DMS53 treated with DMSO at 0.1 percent for 48 hours (cell line): ENCODE measurements around the gene RANBP17.

Experiments
- DNase-seq: peaks from one replicate; lab custom pipeline; 2025; ENCODE audit not compliant: unreplicated experiment; lab: John Stamatoyannopoulos, UW

RANBP17 gene

DNA sequence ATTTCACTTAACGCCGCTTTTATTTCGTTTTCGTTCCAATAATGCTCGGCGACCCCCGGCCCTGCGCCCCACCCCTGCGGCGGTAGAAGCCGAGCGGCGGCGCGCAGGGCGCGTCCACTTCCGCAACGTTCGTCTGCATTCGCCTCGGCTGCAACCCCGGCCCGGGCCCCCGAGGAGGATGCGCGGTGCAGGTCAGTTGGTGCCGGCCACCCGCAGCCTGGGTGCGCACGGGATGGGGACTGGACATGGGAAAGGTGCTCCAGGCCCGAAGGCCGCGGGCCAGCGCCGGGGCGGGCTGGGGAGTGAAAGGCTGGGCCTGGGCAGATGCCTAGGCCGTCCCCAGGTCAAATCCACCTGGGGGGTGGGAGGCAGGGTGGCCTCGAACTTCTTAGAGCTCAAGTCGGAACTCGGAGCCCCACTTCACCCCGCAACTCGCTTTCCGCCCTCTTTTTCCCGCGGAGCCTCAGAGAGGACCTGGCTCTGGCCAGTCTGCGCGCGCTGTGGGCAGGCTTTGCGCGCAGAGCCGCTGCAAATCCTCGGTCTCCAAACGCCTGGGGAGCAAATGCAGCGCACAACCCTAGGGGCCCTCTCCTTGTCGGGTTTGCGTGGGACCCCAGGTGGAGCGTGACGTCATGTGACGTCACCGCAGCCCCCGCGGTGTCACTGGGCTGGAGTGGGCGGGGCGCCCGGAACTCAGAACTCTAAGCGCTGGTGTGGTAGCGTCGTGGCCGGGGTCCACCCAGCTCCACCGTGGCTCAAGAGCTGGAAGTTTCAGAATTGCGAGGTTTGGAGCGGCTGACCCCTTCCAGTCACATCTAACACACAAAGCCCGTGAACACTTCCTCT is 450.5 kb downstream of the RANBP17 start:
- DNase-seq: peak; percentile 49

DNA sequence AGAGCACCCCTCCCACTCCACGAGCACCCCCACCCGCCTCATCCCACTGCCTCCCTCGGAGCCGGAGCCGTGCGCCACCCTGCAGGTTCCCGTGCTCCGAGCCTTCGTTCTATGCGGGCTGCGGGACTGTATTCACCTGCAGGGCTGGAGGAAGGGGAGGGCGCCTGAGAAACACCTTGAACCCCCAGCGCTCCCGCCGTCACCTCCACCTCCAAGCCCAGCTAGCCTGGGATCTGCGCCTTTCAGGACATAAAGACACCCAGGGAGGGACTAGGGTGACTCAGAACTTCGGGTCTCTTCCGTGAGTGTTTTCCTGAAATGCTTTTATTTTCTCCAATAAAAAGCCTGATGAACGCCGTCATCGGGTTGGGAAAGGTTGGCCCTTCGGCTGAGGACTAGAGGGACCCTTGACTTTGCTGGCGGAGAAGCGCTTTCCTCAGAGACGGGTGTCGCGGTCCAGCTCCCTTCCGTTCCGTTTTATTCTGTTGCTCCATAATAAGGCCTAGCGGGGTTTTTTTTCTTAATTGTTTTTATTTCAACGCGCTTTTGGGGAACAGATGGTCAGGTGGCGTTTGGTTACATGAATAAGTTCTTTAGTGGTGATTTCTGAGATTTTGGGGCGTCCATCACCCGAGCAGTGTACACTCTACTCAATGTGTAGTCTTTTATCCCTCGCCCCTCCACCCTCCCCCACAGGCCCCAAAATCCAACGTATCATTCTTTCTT is 451.8 kb downstream of the RANBP17 start:
- DNase-seq: no peak

DNA sequence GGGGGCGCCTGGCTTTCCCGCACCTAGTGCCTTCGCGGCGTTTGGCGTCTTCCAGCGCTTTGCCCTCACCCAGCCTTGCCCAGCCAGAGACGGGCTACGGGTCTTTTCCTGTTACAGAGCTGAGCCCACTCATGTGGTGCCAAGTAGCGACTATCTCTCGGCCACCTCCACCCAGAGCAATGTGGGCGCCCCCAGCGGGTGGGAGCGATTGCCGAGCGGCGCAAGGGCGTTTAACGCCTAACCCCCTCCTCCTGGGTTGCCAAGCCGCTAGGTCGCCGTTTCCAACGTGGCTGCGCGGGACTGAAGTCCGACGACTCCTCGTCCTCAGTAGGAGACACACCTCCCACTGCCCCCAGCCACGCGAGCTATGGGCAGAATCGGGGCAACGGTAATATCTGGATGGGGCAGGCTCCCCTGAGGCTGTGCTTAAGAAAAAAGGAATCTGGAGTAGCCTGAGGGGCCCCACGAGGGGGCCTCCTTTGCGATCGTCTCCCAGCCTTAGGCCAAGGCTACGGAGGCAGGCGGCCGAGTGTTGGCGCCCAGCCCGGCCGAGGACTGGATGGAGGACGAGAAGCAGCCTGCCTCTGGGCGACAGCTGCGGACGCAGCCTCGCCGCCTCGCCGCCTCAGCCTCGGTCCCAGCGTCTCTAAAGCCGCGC is 453.0 kb downstream of the RANBP17 start:
- peak; percentile 31 for DNase-seq

DNA sequence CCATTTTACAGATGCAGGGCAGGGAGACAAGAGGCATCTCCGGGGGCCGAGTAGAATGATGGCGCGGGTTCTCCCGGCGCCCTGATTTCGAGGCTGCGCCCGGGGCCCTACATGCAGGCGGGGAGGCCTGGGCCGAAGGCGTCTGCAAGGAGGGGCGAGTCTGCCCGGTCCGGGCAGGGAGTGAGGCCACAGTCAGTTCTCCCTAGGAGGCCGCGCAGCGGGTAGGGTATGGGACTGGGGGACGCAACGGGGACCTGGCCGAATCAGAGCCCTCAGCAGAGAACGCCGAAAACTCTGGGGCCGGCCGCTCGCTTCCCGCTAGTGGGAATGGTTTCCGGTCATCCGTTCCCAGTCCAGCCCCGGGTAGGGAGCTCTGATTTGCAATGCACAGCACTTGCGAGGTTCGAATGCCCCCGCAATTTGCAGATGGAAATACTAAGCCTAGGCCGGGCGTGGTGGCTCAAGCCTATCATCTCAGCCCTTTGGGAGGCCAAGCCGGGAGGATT is 453.6 kb downstream of the RANBP17 start:
- peak; percentile 13 for DNase-seq

DNA sequence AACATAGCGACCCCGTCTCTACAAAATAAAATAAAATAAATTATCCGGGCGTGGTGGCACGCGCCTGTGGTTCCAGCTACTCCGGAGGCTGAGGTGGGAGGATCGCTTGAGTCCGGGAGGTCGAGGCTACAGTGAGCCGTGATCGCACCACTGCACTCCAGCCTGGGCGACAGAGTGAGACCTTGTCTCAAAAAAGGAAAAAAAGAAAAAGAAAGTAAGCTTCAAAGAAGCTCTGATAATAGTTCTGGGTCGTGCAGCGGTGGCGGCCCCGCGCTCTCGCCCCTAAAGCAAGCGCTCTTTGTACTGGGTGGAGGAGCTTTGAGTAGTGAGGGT is 454.1 kb downstream of the RANBP17 start:
- DNase-seq: no peak

- DNase-seq: no peak
Observed at GRCh38 chr5:171316258-171317121, 454.7 kb downstream of the RANBP17 start.

DNA sequence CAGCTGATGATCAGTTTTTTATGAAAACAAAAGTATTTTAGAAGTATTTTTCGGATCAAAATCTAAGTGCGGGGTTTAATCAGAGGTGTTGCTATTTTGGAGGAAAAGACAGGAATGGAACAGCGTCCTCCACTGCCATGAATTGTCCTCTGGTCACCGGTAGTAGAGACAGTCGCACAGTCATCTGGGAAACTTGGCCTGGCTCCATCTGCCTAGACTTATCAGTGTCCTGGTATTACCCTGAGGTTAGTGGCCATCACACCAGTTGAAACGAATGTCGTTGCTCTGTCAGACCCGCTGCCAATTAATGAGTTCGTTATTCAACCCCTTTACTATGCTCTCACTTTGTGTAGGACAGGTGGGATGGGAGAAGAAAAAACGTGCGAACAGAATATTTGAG is 455.4 kb downstream of the RANBP17 start:
- no peak for DNase-seq

DNA sequence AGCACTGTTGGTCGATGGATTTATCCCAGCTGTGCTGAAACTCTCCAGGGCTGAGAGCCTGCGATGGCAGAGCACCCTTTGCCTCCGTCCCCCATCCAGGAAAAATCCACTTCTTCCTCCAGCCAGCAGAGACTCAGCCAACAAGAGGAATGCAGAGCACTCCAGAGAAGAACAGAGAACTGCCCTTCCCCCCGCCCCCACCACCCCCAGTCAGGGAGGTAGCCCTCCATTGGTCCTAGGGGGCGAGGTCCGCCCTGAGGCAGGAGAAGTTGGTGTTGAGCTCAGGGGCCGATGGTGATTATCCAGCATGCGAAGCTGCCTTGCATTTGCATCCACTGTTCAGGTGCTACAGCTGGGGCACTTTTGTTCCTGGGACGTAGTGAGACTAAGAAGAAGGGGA is 456.2 kb downstream of the RANBP17 start:
- DNase-seq: no peak

- no peak for DNase-seq
Observed at GRCh38 chr5:171321447-171321846, 459.6 kb downstream of the RANBP17 start.

DNA sequence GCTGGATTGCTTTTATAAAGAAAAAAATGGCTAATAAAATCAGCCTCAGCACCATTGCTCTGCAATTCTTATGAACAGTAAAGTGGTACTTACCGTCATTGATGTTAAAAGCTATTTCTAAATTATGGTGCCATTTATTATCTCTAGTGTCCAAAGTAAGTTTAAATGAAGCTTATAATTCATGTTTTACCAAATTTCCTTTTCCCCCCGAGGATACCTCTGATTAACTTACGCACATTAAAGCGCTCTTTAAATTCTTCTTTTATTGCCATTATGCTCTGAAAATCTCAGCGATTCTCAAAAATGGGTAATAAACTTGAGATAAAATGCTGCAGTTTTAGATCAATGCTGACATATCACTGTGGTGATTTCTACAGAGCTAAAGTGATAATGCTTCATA is 460.7 kb downstream of the RANBP17 start:
- no peak for DNase-seq

DNA sequence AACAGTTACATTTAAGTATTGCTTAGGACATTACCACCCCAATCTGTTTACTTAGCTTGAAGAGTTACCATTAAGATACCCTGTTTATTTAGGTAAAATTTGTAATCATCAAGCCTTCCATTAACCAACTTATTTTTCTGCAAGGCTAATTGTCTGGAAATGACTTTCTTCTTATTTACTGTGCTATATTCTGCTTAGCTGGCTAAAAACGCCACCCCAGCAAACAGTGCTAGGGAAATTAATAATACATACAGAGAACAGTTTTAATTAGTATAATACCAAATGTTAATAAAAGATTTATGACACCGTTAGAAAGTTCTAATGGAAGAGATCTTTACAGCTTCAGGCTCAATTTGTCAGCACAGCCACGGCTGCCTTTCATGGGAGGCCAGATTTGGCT is 461.2 kb downstream of the RANBP17 start:
- no peak for DNase-seq

GRCh38 chr5:171323806-171324632 is 462.2 kb downstream of the RANBP17 start:
- no peak for DNase-seq

- DNase-seq: no peak
Observed at GRCh38 chr5:171330021-171330420, 468.2 kb downstream of the RANBP17 start.

DNA sequence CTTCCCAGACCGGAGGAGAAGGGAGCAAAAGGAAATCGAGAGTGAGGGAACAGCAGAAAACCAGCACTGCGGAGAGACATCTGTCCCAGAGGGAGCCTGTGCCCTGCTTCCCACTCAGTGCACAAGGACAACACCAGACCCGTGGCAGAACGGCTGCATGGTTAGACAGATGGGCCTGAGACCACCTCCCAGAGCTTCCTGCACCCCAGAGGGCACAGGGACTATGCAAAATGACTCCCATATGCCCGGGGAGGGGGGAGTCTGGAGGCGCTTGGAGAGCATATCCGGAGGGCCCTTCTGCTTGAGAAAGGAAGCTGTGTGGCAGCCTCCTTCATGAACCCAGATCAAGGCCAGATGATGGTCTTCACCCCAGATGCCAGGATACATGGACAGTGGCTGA is 473.8 kb downstream of the RANBP17 start:
- no peak for DNase-seq

- peak; percentile 55 for DNase-seq
Observed at GRCh38 chr5:171336521-171337209, 474.8 kb downstream of the RANBP17 start.

GRCh38 chr5:171337210-171337569 is 475.4 kb downstream of the RANBP17 start:
- DNase-seq: no peak

DNA sequence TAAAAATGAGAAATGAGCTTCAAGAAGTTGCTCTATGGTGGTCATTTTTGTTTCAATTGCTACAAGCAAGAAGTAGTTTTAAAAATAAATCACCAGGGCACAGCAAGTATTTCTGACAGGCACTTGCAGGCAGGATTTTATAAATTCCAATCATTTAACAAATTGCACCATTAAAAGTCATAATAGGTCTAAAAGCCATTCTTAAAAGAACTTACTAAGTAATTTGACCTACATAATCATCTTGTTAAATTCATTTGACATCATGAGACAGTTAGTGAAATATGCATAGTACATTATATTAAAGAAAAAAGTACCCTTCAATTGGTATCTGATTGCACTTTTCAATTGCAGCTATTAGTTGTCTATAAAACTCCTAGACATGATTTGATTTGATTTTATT is 478.2 kb downstream of the RANBP17 start:
- no peak for DNase-seq

- DNase-seq: no peak
Observed at GRCh38 chr5:171340491-171340890, 478.7 kb downstream of the RANBP17 start.

DNA sequence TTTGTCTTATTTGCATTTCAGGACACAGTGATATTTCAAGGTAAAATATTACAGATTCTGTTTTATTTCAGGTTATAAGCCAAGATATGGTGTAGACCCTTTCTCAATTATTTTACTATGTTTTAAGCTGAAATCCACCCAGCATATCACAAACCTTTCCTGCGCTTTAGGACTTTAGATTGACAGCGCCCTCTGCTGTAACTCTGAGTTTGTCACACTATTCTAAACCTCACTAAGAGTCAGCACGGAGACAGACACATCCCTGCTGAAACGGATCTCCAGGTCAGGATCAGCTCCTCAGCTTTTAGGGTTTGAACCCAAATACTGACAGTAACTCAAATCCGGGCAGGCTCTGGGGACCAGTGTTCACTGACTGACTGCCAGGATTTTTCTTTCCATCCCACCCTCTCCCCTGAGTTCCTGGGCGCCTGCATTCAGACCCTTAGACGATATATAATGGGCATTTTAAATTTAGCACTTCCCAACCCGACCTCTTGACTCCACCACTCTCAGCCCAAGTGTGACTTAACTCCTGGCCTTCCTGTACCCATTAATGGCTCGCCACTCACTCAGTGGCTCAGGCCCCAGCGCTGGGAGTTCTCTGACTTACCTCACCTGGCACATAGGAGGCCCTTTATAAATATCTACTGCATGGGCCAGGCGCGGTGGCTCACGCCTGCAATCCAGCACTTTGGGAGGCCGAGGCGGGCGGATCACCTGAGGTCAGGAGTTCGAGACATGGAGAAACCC is 480.7 kb downstream of the RANBP17 start:
- DNase-seq: peak; percentile 81
